ENCODE measurements around the gene RAPGEF1. TPM values are rescaled to one million over a fixed set of nuclear protein-coding genes. Genes with fewer than 3 reads are reported as not detected.

RAPGEF1 gene
- total RNA-seq, 1 donor from 2014 or later: 119 TPM

DNA sequence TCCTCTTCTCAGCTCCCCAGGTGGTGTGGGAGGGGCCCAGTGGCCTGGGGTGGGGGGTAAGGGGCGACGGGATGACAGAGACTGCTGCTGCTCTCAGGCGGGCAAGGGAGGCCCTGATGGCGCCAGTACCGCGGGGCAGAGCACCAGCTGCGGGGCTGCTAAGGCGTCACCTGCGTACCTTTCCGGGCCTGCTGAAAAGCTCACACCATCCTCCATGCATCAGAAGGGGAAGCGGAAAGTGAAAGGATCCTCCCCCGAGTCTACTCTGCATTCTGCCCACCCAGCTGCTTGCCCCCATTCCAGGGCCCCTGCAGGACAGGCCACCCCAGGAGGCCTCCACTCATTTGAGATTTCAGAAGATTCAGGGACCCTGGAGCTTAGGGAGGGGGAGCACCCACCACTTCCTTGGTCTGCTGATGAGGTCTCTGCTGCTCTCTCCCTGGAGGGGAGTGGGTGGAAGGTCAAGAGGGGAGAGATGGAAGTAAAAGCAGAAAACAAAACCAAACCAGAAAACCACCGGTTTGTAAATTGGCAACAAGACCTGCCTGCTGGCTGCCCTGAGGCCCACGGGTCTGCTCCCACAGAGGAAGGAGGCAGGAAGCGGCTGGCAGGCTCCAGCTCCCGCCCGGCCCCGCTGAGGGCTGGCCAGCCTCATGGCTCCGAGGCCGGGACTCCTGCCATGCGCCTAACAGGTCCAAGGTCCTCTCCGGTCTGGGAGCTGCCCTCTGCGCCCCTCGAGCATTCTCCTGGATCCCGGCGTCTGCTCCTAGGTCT is 161.0 kb downstream of the RAPGEF1 start:
- intact Hi-C loops (cut with DNase I): no loop called here
- ATAC-seq (ENCODE audit: poor library complexity) (peak; percentile 32), DNase-seq (peak; percentile 48)

GRCh38 chr9:131578021-131578420 is 161.9 kb downstream of the RAPGEF1 start:
- no peak for ATAC-seq (ENCODE audit: poor library complexity)
- intact Hi-C loops (cut with DNase I): no loop called here
- peak; percentile 17 for DNase-seq

DNA sequence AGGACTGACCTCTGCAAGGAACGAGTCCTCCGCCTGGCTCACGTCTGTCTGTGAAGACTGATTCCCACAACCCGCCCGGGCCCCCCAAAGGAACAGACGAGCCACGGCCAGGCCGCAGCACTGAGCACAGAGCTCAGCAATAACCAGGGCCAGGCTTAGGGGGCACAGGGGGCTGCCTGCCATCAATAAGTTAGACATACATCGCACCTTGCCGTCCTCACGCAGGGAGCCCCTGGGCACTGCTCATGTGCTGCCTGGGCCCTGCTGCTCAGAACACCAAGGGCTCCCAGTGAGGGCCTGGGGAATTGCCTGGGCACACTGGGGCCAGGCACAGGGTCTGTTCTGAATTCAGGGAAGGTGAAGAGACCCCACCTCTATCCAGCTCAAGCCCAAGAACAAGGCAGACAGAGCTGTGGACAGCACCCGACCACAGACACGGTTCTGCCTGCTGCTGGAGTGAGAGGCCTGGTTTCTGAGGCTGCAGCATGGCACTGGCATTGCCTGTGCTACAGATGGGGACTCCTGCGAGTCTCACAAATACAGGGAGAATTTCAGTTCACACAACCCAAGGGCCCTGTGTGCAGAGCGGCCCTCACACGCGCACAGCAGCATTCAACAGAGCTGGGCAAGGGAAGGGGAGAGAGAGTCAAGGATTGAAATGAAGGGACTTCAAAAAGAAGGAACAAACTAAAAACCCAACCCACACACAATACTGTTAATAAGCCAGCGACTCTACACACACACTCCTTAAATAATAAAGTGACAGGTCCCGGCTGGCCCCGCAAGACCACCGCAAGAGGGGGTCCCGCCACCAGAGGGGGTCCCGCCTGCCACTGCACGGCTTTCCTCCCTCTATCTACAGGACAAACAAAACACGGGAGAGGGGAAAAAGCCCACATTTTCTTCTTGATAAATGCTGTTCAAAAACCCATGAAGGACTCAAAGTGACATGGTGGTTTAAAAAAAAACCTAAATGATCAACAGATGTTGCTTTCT is 162.6 kb downstream of the RAPGEF1 start:
- DNase-seq (peak; percentile 33), ATAC-seq (ENCODE audit: poor library complexity) (no peak)
- intact Hi-C loops (cut with DNase I): no loop called here

GRCh38 chr9:131575946-131576853 is 163.7 kb downstream of the RAPGEF1 start:
- DNase-seq (peak; percentile 24), ATAC-seq (ENCODE audit: poor library complexity) (no peak)
- intact Hi-C loops (cut with DNase I): no loop called here

DNA sequence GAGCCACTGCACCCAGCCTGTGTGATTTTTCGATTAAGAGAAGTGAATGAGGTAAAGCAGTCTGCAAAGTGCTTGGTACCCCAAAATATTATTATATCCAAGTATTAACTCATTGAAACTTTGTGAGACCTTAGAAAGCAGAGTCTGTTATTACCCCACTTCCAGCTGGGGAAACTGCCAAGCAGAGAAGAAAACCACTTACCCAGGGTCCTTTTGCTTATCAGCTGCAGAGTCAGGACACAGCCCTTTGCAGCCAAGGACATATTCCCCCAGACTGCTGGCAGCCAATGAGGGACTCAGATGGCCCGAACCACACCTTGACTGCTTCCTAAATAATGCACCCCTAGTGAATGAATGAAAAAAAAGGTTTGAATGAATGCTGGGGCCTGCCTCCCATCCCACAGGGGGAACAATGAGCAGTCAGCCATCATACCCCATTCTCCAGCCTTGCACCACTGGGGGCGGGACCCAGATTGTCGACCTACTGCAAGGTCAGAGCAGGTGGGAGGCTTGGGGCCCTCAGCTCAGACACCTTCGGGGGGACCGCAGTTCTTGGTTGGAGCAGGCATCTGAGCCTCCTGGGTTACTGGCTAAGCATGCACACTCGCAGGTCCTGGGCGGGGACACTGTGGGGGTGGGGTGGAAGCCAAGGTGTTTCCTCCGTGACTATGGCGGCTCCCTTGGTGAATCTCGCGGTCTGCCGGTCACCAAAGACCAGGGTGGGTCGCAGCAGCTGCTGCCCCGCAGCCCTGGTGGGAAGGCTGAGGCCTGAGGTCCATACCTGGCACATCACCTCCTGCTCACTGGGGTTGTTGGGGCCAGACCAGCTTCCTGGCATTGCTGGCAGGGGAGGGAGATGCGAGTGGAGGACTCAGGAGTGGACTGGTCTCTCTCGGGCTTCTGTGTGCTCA is 164.9 kb downstream of the RAPGEF1 start:
- intact Hi-C loops (cut with DNase I): no loop called here
- ATAC-seq (ENCODE audit: poor library complexity): peak; percentile 49
- peak; percentile 28 for DNase-seq

- DNase-seq (no peak), ATAC-seq (ENCODE audit: poor library complexity) (no peak)
- intact Hi-C loops (cut with DNase I): no loop called here
Measured at GRCh38 chr9:131567910-131568309, 172.0 kb downstream of the RAPGEF1 start.

DNA sequence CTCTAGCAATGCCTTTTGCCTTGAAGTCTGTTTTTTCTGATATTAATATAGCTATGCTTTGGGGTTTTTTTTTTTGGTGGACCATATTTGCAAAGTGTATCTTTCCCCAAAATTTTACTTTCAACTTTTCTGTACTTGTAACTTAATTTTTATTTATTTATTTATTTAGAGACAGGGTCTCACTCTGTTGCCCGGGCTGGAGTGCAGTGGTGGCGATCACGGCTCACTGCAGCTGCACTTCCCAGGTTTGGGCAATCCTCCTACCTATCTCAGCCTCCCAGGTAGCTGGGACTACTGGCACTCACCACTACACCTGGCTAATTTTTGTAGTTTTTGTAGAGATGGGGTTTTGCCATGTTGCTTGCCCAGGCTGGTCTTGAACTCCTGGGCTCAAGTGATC is 173.7 kb downstream of the RAPGEF1 start:
- peak; percentile 3 for DNase-seq
- intact Hi-C loops (cut with DNase I): no loop called here
- ATAC-seq (ENCODE audit: poor library complexity): no peak

DNA sequence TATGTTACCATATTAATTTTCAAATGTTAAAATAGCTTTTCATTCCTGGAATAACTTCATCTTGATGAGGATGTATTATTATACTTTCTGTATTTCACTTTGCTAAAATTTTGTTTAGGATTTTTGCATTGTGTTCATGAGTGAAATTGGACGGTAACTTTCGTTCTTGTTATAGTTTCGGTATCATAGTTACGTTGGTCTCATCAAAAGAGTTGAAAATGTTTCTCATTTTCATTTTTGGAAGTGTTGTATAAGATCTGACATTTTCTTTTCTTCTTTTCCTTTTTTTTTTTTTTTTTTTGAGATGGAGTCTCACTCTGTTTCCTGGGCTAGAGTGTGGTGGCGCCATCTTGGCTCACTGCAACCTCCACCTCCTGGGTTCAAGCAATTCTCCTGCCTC is 174.5 kb downstream of the RAPGEF1 start:
- intact Hi-C loops (cut with DNase I): no loop called here
- ATAC-seq (ENCODE audit: poor library complexity) (no peak), DNase-seq (no peak)

- DNase-seq (no peak), ATAC-seq (ENCODE audit: poor library complexity) (no peak)
- intact Hi-C loops (cut with DNase I): no loop called here
Measured at GRCh38 chr9:131562032-131562959, 177.6 kb downstream of the RAPGEF1 start.

GRCh38 chr9:131559421-131560000 is 180.4 kb downstream of the RAPGEF1 start:
- DNase-seq (no peak), ATAC-seq (ENCODE audit: poor library complexity) (no peak)
- intact Hi-C loops (cut with DNase I): no loop called here

DNA sequence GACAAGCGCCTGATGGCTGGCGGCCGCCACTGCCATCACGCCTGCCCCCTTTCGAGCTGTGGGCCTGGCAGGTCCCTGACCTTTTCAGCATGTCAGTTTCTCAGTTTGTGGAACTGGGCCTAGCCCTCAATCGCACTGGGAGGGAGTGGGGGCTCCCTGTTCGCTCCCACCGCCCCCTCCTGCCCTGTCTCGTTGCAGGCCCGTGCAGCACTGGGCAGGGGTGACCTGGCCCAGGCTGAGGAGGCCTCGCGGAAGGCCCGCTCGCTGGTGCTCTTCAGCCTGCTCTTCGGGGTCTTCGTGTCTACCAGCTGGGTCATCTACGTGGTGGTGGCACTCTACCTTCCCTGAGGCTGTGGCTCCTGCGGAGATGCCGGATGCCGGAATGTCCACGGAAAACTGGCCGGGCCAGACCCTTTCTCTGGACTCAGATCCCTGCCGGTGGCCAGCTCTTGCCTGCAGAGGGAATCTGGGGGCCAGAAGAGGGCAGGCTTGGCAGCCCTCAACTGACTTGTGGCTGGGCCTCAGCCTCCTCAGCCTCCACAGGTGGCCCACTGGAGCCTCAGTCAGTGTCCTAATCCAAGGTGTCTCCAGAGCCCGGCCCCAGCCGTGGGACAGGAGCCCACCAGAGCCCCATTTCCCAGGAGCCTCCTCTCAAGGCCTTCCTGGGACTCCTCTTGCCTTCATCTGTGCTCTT is 181.9 kb downstream of the RAPGEF1 start:
- ATAC-seq (ENCODE audit: poor library complexity) (no peak), DNase-seq (no peak)
- intact Hi-C loops (cut with DNase I): no loop called here

DNA sequence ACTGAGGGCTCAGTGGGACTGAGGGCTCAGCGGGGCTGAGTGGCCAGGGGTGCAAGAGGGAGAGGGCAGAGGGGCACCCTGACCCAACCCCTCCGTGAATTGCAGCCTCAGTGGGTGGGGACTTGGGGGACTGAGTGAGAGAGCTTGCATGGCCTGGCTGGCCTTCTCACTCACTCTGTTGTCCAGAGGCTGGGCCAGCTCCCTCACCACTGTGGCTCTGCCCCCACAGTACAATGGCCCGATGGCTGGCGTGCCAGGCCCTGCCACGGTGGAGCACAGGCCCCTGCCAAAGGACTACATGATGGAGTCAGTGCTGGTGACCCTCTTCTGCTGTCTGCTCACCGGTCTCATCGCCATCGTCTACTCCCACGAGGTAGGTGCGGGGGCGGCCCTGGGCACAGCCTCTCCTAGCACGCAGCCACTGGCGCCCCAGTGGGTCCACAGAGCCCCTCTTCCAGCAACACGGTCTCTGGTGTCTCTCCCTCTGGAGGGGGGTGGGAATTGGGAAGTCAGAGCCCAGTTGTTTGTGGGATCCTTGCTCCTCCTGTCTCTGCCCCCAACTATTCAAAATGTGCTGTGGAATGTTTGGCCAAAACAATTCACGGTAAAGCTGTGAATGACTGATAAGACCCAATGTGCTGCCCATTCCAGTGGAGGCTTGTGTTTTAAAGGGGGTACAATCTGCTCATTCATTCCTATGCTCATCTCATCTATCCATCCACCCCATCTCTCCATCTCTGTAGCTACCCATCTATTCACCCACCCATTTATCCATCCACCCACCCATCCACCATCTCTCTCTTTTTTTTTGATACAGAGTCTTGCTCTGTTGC is 183.8 kb downstream of the RAPGEF1 start:
- intact Hi-C loops (cut with DNase I): no loop called here
- ATAC-seq (ENCODE audit: poor library complexity) (no peak), DNase-seq (no peak)

DNA sequence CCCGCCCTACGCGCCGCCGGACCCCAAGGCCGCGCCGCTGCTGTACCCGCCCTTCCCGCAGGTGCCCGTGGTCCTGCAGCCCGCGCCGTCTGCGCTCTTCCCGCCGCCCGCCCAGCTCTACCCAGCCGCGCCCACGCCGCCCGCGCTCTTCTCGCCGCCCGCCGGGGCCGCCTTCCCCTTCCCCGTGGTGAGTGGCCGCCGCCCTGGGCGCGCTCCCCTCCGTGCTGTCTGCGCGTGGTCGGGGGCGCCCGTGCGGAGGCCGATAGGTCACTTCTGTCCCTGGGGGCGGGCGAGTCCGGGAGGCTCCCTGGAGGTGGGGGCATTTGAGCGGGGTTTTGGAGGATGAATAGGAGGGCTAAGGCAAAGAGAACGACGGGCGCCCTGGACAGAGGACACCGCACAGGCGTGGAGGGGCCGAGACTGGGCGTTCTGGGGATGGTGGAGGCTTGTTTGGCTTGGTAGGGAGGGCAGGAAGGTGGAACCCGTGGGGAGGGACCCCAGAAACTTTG is 185.0 kb downstream of the RAPGEF1 start:
- DNase-seq (no peak), ATAC-seq (ENCODE audit: poor library complexity) (no peak)
- intact Hi-C loops (cut with DNase I): no loop called here

DNA sequence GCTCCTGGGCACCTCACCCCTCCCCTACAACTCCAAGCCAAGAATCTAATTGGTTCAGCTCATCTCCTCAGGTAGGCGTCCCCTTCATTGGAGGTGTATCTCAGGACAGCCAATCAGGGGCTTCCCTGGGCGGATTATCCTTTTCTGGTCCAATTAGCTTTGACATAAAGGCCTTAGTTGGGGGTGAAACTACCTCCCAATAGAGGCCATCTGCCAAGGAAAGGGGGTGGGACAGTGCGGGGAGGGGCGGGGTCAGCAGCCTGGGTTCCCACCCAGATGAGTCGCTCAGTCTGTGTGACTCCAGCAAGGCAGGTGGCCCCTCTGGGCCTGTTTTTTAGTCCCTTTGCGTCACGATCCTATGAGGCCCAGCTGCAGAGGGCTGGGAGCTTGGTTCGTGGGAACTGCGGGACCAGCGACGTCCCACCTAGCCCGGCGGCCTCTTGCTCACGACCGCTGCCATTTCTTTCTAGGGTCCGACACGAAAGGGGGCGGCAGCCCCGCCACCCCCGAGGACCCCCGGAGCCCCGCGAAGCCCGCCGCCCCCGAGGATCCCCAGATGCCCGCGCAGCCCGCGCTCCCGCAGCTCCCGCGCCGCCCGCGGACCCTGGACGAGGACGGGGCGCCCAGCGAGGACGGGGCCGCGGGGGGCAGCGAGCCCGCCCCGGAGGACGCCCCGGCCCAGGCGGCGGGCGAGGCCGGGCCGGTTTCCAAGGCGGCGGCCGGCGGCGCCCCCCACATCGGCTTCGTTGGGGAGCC is 185.6 kb downstream of the RAPGEF1 start:
- intact Hi-C loops (cut with DNase I): no loop called here
- ATAC-seq (ENCODE audit: poor library complexity): no peak
- no peak for DNase-seq
